Measurements from ENCODE around the gene PDE2A. TPM values are rescaled to one million over a fixed set of nuclear protein-coding genes. Genes with fewer than 3 reads are reported as not detected.
A peak's percentile ranks its signal among the peaks of the same experiment; 100 is the strongest.

Gene PDE2A
- total RNA-seq, 1 donor from 2014 or later: 8.4 TPM

- peak; percentile 26 for DNase-seq (ENCODE audit: low read depth, low spot score)
Observed at GRCh38 chr11:72684236-72684912, 10.2 kb upstream of the PDE2A start.

- no peak for DNase-seq (ENCODE audit: low read depth, low spot score)
Observed at GRCh38 chr11:72683782-72684200, 9.6 kb upstream of the PDE2A start.

- DNase-seq (ENCODE audit: low read depth, low spot score): no peak
Observed at GRCh38 chr11:72682858-72683243, 8.6 kb upstream of the PDE2A start.

DNA sequence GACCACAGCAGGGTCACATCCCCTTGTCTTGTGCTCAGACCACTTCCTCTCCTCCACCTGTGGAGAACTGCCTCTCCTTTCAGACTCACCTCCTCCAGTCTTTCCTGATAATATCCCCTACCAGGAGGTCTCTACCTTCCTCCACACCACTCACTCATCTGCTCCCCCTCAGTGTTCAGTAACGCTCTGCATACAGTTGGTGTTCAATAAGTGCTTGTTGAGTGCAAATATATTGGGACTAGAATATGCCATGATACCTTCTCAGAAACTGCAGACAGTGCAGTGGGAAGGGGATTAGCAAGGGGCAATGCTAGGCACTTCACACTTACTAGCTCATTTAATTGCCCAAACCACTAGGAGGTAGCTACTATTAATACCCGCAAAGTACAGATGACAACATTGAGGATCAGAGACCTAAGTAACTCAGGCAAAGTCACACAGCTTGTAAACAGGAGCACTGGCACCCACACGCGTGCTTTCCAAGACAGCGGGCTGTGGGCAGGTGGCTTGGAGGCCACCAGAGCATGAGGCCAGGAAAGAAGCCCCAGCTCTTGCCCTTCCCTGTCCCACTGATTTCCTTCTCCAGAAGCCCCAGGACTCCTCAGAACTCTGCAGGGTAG lies 8.1 kb upstream of the PDE2A start:
- DNase-seq (ENCODE audit: low read depth, low spot score): no peak

DNA sequence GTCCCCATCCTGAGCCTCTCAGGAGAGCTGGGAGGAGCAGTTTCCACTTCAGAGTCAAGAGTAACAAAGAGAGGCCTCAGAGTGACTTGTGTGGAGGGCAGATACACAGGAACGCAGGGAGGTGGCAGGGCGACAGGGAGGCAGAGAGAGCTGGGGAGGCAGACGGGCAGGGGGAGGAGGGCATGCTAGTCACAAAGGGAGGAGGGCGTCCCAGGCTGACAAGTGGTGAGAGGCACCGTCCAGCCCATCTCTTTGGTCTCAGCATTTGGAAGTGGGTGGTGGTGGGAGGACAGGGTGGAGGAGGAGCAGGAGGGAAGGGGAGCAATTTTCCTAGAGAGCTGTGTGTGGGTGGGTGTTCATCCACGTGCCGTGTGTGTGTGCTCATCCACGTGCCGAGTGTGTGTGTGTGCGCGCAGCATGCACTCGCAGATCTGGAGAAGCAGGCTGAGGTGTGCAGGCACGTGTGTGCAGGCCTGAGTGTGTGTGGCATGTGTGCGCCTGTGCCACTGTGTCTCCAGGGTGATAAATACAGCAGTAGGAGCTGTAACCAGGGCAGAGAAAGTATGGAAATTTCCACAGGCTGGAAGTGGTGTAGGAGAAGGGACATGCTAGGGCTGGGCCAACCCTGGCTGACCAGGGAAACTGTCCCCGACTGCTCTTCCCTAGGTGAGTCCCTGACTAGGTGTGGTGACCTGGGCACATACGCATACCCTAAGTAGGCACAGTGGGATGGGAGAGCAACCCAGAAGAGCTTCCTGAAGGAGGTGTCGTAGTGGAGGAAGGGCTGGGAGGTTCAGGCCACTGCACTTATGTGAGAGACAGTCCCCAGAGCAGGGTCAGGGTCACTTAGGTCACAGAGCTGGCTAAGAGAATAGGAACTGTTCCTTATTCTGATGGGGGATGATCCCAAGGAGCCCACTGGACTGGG lies 7.3 kb upstream of the PDE2A start:
- DNase-seq (ENCODE audit: low read depth, low spot score): no peak

- DNase-seq (ENCODE audit: low read depth, low spot score): no peak
Observed at GRCh38 chr11:72680624-72681158, 6.5 kb upstream of the PDE2A start.

GRCh38 chr11:72679869-72680268 lies 5.6 kb upstream of the PDE2A start:
- DNase-seq (ENCODE audit: low read depth, low spot score): no peak

GRCh38 chr11:72678524-72678923 lies 4.3 kb upstream of the PDE2A start:
- no peak for DNase-seq (ENCODE audit: low read depth, low spot score)

GRCh38 chr11:72676861-72677341 lies 2.7 kb upstream of the PDE2A start:
- no peak for DNase-seq (ENCODE audit: low read depth, low spot score)

- DNase-seq (ENCODE audit: low read depth, low spot score): no peak
Observed at GRCh38 chr11:72675221-72675620, 999 bp upstream of the PDE2A start.

DNA sequence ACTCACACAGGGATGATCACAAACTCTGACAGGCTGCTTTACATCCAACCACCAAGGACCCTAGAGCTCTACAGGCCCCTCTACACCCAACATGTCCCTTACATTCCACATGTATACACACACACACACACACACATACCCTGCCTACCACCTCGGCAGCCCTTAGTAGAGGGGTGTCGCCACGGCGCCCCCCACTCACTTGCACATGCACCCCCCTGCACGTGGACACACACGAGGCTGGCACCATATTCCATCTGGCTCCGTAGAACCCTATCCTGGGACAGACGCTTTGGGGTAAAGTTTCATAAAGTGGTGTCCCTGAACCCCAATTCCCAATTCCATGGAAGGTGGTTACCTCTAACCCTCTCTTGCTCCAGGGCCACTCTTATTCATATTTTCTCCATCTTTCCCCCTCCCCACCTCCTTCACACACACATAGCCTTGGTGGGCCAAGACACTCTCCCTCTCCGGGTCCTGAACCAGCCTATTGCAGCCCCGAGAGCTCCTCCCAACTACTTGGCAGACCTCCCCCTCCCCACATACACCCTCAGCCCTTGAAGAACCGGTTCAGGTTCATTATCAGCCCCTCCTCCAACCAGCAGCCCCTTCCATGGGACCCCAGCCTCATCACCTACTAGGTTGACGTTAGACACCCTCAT lies 809 bp downstream of the PDE2A start:
- DNase-seq (ENCODE audit: low read depth, low spot score): no peak

DNA sequence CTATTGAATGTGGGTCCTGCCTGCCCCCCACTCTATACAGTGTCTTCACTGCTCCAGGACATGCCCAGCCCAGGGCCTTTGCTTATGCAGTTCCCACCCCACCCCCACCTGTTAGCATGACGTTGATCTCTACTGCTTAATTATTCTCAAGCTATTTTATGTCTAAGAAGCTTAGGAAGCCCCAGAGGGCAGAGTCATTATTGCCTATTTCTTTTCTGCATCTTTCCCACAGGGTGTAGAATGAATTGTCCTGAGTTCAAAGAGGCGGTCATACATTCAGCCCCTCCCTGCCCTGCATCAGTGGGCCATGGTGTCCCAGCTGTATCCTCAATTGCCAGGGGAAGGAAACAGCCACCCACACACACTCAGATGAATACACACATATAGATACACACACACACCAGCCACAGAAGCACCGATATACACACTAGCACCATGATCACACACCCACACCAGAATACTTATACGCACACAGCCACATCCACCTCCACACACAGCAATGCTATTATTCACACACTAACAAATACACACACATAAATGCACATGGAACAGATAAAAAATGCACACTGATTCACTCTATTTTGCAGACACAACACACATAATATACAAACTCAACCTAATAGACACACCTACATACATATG lies 1.5 kb downstream of the PDE2A start:
- DNase-seq (ENCODE audit: low read depth, low spot score): no peak

- DNase-seq (ENCODE audit: low read depth, low spot score): no peak
Observed at GRCh38 chr11:72671152-72672099, 2.8 kb downstream of the PDE2A start.

- no peak for DNase-seq (ENCODE audit: low read depth, low spot score)
Observed at GRCh38 chr11:72670041-72670440, 4.2 kb downstream of the PDE2A start.

DNA sequence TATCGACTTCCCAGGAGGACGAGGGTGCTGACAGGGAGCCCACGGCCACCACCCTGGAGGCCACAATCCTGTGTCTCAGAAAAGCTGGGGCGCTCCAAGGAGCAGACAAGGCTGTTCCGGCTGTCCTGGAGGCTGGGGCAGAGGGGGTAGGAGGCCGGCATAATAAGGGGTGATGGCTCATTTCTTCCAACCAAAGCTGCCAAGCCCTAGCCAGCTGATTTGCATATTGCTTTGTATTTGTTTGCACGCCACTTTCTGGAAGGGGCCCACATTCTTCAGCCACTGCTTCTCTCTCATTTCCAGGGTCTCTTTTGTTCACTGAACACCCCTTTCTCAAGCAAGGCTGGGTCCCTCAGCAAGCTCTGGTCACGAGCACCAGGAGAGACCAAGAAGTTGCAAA lies 4.7 kb downstream of the PDE2A start:
- DNase-seq (ENCODE audit: low read depth, low spot score): no peak

DNA sequence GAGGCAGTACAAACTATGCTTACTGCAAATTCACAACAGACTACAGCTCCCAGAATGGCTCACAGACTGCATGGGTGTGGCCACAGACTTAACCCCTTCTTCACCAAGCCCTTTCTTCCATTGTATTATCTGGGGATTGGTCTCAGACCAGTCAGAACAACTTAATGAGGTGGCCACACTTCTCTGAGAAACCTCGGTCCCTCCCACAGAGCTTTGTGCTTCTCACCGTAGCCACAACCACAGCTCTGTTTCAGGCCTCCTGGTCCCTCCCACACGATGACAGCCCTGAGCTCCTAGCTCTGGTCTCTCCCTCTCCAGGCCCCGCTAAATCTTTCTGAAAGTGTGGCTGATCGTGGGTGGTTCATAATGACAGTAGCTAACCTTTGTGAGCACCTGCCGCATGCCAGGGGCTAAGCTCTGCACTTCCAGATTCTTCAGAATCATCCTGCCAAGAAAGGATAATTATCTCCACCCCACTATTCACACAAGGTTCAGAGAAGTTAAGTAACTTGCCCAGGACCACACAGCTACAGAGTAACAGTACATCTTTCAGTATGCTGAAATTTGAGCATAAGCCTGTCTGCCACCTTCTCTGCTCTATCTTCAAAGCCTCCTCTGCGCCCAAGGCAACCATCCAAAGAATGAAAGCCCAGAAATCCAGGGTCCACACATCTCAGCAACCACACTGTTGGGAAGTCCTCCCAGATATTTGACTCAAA lies 5.4 kb downstream of the PDE2A start:
- no peak for DNase-seq (ENCODE audit: low read depth, low spot score)

- no peak for DNase-seq (ENCODE audit: low read depth, low spot score)
Observed at GRCh38 chr11:72665911-72666472, 8.2 kb downstream of the PDE2A start.

DNA sequence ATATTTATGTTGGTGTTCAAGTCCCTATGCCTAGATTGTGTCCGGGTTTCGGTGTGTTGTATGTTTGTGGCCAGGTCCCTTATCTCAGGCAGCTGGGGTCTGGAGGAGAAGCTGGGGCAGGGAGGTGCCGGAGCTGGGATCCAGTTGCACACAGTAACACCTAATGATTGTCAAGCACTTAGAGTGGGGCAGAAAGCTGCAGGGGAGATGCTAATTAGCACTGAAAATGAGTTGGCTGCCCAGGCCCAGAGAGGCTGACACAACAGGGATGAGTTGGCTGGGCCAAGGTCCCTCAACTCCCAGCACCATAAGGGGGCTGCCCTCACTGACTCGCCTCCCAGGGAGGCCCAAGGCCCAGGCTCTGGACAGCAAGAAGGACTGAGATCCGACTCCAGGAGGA lies 12.2 kb downstream of the PDE2A start:
- DNase-seq (ENCODE audit: low read depth, low spot score): no peak

DNA sequence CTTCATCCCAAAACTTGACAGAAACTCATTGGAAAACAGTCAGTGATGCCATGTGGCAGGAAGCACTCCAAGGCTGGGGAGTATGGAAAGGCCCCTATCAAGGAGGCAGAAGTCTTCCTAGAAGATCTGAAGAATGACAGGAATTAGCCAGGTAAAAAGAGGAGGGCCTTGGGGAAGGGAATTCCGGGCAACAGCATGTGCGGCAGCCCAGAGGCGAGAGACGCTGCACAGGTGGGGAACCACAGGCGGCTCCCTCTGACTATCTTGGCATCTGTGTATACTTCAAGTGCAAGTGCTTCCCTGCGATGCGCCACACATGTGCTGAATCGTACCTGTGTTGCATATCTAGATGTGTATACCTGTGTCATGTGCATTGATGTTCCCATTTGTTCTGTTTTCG lies 12.7 kb downstream of the PDE2A start:
- no peak for DNase-seq (ENCODE audit: low read depth, low spot score)
